Measurements from ENCODE around the gene SETD2.

SETD2 gene

GRCh38 chr3:46998852-46999515 lies 164.9 kb downstream of the SETD2 start:
- DNase-seq (ENCODE audit: low read depth in 2 of 2) = no peak

GRCh38 chr3:46998121-46998851 lies 165.6 kb downstream of the SETD2 start:
- no peak for DNase-seq (ENCODE audit: low read depth in 2 of 2)

GRCh38 chr3:46997453-46998091 lies 166.3 kb downstream of the SETD2 start:
- DNase-seq (ENCODE audit: low read depth in 2 of 2) = no peak

GRCh38 chr3:46996689-46997452 lies 167.0 kb downstream of the SETD2 start:
- DNase-seq (ENCODE audit: low read depth in 2 of 2) = no peak

GRCh38 chr3:46995901-46996562 lies 167.9 kb downstream of the SETD2 start:
- no peak for DNase-seq (ENCODE audit: low read depth in 2 of 2)

- DNase-seq (ENCODE audit: low read depth in 2 of 2) = no peak
These were observed 168.8 kb downstream of the SETD2 start for GRCh38 chr3:46994801-46995731.

GRCh38 chr3:46993986-46994385 lies 169.9 kb downstream of the SETD2 start:
- no peak for DNase-seq (ENCODE audit: low read depth in 2 of 2)

GRCh38 chr3:46993292-46993691 lies 170.6 kb downstream of the SETD2 start:
- no peak for DNase-seq (ENCODE audit: low read depth in 2 of 2)

- no peak for DNase-seq (ENCODE audit: low read depth in 2 of 2)
These were observed 171.7 kb downstream of the SETD2 start for GRCh38 chr3:46992231-46992630.

- DNase-seq (ENCODE audit: low read depth in 2 of 2) = no peak
These were observed 172.3 kb downstream of the SETD2 start for GRCh38 chr3:46991406-46992165.

- no peak for DNase-seq (ENCODE audit: low read depth in 2 of 2)
These were observed 173.1 kb downstream of the SETD2 start for GRCh38 chr3:46990573-46991374.

GRCh38 chr3:46989146-46989810 lies 174.6 kb downstream of the SETD2 start:
- DNase-seq (ENCODE audit: low read depth in 2 of 2) = no peak

- no peak for DNase-seq (ENCODE audit: low read depth in 2 of 2)
These were observed 175.3 kb downstream of the SETD2 start for GRCh38 chr3:46988616-46989015.

- DNase-seq (ENCODE audit: low read depth in 2 of 2) = no peak
These were observed 176.0 kb downstream of the SETD2 start for GRCh38 chr3:46987743-46988401.

GRCh38 chr3:46987319-46987742 lies 176.6 kb downstream of the SETD2 start:
- no peak for DNase-seq (ENCODE audit: low read depth in 2 of 2)

- no peak for DNase-seq (ENCODE audit: low read depth in 2 of 2)
These were observed 177.1 kb downstream of the SETD2 start for GRCh38 chr3:46986782-46987310.

- no peak for DNase-seq (ENCODE audit: low read depth in 2 of 2)
These were observed 177.7 kb downstream of the SETD2 start for GRCh38 chr3:46986055-46986730.
